ENCODE data around the gene PPFIA3.

The PPFIA3 gene

DNA sequence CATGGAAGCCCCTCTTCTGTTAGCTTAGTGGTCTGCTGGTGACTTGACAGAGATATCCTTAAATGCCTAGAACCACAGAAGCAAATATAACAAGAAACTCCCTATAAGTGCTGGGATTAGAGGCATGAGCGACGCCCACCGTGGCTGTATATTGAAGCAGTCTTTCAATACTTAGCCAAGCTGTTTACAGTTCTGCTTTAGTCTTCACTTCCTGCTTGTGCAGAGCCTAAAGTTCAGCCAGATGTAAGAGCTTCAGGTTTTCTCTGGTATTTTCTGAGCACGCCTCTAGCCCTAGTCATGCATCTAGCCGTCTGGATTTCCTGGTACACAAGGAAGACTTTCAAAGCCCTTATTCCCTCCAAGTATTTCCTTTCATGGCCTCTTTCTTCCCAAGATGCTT, 66.8 kb downstream of the PPFIA3 start:
- H3K4me2 ChIP-seq (ENCODE audit: low read depth, low read length), result no peak overlapping the region
- H3K36me3 ChIP-seq (replicated peaks; ENCODE audit: insufficient read depth, low read length), result no peaks in the 10 kb centered on the region
- H3K27me3 ChIP-seq (replicated peaks; ENCODE audit: insufficient read depth, low read length), result peaks cover 45% of the 10 kb centered on the region
- DNase-seq, result no peak
- H3K9me3 ChIP-seq (replicated peaks; ENCODE audit: insufficient read depth, low read length), result no peaks in the 10 kb centered on the region
- H3K27ac ChIP-seq (ENCODE audit: low read length), result no peak overlapping the region
- no peaks in the 10 kb centered on the region for H4K20me1 ChIP-seq (ENCODE audit: insufficient read depth, low read length)
- H3K4me3 ChIP-seq (ENCODE audit: low read length), result no peak overlapping the region
- no peaks in the 10 kb centered on the region for H3K9me2 ChIP-seq (replicated peaks; ENCODE audit: insufficient read depth, low read length)
- no peaks in the 10 kb centered on the region for H3F3A ChIP-seq (ENCODE audit: insufficient read depth, low read length)
- H3K79me2 ChIP-seq (ENCODE audit: low read length), result no peaks in the 10 kb centered on the region
- no peak for TF ChIP-seq EZH2 (optimal IDR thresholded peaks at IDR 0.05; ENCODE audit: low read depth, low read length)
- TF ChIP-seq EZH2phosphoT487 (IDR thresholded peaks at IDR 0.05; ENCODE audit: low read length), result no peak
- no peak for TF ChIP-seq CTCF (IDR thresholded peaks at IDR 0.05; ENCODE audit: low read length)
- no peaks in the 10 kb centered on the region for H3K4me1 ChIP-seq (ENCODE audit: low read length)
- H2AFZ ChIP-seq (ENCODE audit: low read length), result no peak overlapping the region
- no peak overlapping the region for H3K9ac ChIP-seq (ENCODE audit: low read length)

GRCh38 chr19:49188626-49189200, 69.4 kb downstream of the PPFIA3 start:
- no peak overlapping the region for H3K4me3 ChIP-seq (ENCODE audit: low read length)
- TF ChIP-seq EZH2 (optimal IDR thresholded peaks at IDR 0.05; ENCODE audit: low read depth, low read length) (no peak), CTCF (IDR thresholded peaks at IDR 0.05; ENCODE audit: low read length) (no peak), EZH2phosphoT487 (IDR thresholded peaks at IDR 0.05; ENCODE audit: low read length) (no peak)

GRCh38 chr19:49189259-49189658, 69.9 kb downstream of the PPFIA3 start:
- Histone ChIP-seq H3K4me1 (ENCODE audit: low read length) (no peaks in the 10 kb centered on the region), H3K27ac (ENCODE audit: low read length) (no peak overlapping the region), H3K27me3 (replicated peaks; ENCODE audit: insufficient read depth, low read length) (peaks cover 57% of the 10 kb centered on the region), H3K9me3 (replicated peaks; ENCODE audit: insufficient read depth, low read length) (no peaks in the 10 kb centered on the region), H4K20me1 (ENCODE audit: insufficient read depth, low read length) (no peaks in the 10 kb centered on the region), H3K4me2 (ENCODE audit: low read depth, low read length) (no peak overlapping the region), H3F3A (ENCODE audit: insufficient read depth, low read length) (no peaks in the 10 kb centered on the region), H3K9ac (ENCODE audit: low read length) (no peak overlapping the region), H3K79me2 (ENCODE audit: low read length) (no peaks in the 10 kb centered on the region), H3K9me2 (replicated peaks; ENCODE audit: insufficient read depth, low read length) (no peaks in the 10 kb centered on the region), H3K4me3 (ENCODE audit: low read length) (no peak overlapping the region), H3K36me3 (replicated peaks; ENCODE audit: insufficient read depth, low read length) (no peaks in the 10 kb centered on the region), H2AFZ (ENCODE audit: low read length) (no peak overlapping the region)
- no peak for DNase-seq
- TF ChIP-seq EZH2phosphoT487 (IDR thresholded peaks at IDR 0.05; ENCODE audit: low read length) (no peak), CTCF (IDR thresholded peaks at IDR 0.05; ENCODE audit: low read length) (no peak), EZH2 (optimal IDR thresholded peaks at IDR 0.05; ENCODE audit: low read depth, low read length) (no peak)

More at GRCh38 chr19:49188626-49189200, 69.4 kb downstream of the PPFIA3 start:
- Histone ChIP-seq H3F3A (ENCODE audit: insufficient read depth, low read length) (no peaks in the 10 kb centered on the region), H3K9me2 (replicated peaks; ENCODE audit: insufficient read depth, low read length) (no peaks in the 10 kb centered on the region), H3K9ac (ENCODE audit: low read length) (no peak overlapping the region), H3K4me2 (ENCODE audit: low read depth, low read length) (no peak overlapping the region), H3K9me3 (replicated peaks; ENCODE audit: insufficient read depth, low read length) (no peaks in the 10 kb centered on the region), H3K27me3 (replicated peaks; ENCODE audit: insufficient read depth, low read length) (peaks cover 57% of the 10 kb centered on the region), H3K36me3 (replicated peaks; ENCODE audit: insufficient read depth, low read length) (no peaks in the 10 kb centered on the region), H3K79me2 (ENCODE audit: low read length) (no peaks in the 10 kb centered on the region), H3K4me1 (ENCODE audit: low read length) (no peaks in the 10 kb centered on the region), H2AFZ (ENCODE audit: low read length) (no peak overlapping the region), H3K27ac (ENCODE audit: low read length) (no peak overlapping the region), H4K20me1 (ENCODE audit: insufficient read depth, low read length) (no peaks in the 10 kb centered on the region)
- no peak for DNase-seq
